ENCODE measurements around the gene TMEM259.

DNA sequence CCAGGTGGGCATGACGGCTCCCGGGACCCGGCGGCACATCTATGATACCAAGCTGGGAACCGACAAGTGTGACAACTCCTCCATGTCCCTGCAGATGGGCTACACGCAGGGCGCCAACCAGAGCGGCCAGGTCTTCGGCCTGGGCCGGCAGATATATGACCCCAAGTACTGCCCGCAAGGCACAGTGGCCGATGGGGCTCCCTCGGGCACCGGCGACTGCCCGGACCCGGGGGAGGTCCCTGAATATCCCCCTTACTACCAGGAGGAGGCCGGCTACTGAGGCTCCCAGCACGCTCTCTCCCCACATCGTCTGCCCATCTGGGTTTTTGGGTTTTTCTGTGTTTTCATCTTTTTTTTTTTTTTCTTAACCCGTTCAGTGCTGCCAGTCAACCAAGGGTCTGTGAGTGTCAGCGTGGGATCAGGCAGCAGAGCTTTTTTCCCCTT lies 16.7 kb upstream of the TMEM259 start:
- TF ChIP-seq, protein P1, sequence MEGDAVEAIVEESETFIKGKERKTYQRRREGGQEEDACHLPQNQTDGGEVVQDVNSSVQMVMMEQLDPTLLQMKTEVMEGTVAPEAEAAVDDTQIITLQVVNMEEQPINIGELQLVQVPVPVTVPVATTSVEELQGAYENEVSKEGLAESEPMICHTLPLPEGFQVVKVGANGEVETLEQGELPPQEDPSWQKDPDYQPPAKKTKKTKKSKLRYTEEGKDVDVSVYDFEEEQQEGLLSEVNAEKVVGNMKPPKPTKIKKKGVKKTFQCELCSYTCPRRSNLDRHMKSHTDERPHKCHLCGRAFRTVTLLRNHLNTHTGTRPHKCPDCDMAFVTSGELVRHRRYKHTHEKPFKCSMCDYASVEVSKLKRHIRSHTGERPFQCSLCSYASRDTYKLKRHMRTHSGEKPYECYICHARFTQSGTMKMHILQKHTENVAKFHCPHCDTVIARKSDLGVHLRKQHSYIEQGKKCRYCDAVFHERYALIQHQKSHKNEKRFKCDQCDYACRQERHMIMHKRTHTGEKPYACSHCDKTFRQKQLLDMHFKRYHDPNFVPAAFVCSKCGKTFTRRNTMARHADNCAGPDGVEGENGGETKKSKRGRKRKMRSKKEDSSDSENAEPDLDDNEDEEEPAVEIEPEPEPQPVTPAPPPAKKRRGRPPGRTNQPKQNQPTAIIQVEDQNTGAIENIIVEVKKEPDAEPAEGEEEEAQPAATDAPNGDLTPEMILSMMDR (IDR thresholded peaks at IDR 0.05) = no peak
- TF ChIP-seq POLR2A (IDR thresholded peaks at IDR 0.05) = no peak
